ENCODE measurements around the gene TYW1B.
"Not testable (repeated sequence)": the region's sequence is repeated elsewhere in the genome, so short reads cannot be mapped to it uniquely, and the experiment has no call there.

DNA sequence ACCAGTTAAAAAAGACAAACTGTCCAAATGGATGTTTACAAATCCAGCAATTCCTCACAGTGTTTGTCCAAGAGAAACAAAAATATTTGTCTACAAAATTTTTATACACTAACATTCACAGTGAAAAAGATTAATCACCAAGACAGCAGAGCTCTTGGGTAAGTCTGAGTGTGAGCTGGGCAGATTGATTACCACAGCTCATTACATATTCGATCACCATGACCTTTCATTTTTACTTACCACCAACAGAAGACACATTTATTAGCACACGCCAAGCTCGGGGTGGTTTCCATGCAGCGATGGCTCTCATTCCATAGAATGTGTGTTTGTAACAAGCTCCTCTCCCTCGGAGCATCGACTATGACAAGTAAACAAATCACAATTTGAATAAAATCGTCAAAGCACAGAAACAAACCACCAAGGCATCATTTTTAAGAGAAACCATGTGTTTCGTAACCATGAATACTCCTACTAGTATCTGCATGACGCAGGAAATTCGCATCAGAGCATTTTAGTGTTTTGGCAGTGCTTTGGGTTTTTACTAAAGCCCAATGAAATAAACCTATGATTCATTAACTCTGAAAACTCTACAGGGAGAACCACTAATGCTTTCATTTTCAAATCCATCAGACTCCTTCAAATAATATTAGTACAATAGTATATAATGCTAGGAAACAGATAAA is 83.6 kb downstream of the TYW1B start:
- TF ChIP-seq, protein P1, sequence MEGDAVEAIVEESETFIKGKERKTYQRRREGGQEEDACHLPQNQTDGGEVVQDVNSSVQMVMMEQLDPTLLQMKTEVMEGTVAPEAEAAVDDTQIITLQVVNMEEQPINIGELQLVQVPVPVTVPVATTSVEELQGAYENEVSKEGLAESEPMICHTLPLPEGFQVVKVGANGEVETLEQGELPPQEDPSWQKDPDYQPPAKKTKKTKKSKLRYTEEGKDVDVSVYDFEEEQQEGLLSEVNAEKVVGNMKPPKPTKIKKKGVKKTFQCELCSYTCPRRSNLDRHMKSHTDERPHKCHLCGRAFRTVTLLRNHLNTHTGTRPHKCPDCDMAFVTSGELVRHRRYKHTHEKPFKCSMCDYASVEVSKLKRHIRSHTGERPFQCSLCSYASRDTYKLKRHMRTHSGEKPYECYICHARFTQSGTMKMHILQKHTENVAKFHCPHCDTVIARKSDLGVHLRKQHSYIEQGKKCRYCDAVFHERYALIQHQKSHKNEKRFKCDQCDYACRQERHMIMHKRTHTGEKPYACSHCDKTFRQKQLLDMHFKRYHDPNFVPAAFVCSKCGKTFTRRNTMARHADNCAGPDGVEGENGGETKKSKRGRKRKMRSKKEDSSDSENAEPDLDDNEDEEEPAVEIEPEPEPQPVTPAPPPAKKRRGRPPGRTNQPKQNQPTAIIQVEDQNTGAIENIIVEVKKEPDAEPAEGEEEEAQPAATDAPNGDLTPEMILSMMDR (IDR thresholded peaks at IDR 0.05) = not testable (repeated sequence)
- TF ChIP-seq ZFX (IDR thresholded peaks at IDR 0.05; ENCODE audit: borderline replicate concordance) = not testable (repeated sequence)

All from 22Rv1 (cell line).